ENCODE measurements around the gene TAS2R7.
"Not testable (repeated sequence)": the region's sequence is repeated elsewhere in the genome, so short reads cannot be mapped to it uniquely, and the experiment has no call there.

DNA sequence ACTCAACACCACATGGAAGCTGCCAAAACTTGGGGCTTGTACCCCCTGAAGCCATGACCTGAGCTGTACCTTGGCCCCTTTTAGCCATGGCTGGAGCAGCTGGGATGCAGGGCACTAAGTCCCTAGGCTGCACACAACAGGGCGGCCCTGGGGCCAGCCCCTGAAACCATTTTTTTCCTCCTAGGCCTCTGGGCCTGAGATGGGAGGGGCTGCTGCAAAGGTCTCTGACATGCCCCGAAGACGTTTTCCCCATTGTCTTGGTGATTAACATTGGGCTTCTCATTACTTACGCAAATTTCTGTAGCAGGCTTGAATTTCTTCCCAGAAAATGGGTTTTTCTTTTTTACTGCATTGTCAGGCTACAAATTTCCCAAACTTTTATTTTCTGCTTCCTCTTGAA, 10.7 kb downstream of the TAS2R7 start:
- not testable (repeated sequence) for TF ChIP-seq POLR2A (IDR thresholded peaks at IDR 0.05)
- TF ChIP-seq, protein P1, sequence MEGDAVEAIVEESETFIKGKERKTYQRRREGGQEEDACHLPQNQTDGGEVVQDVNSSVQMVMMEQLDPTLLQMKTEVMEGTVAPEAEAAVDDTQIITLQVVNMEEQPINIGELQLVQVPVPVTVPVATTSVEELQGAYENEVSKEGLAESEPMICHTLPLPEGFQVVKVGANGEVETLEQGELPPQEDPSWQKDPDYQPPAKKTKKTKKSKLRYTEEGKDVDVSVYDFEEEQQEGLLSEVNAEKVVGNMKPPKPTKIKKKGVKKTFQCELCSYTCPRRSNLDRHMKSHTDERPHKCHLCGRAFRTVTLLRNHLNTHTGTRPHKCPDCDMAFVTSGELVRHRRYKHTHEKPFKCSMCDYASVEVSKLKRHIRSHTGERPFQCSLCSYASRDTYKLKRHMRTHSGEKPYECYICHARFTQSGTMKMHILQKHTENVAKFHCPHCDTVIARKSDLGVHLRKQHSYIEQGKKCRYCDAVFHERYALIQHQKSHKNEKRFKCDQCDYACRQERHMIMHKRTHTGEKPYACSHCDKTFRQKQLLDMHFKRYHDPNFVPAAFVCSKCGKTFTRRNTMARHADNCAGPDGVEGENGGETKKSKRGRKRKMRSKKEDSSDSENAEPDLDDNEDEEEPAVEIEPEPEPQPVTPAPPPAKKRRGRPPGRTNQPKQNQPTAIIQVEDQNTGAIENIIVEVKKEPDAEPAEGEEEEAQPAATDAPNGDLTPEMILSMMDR (IDR thresholded peaks at IDR 0.05), result not testable (repeated sequence)

Data from thyroid gland (tissue), 4 donors.